Measurements from ENCODE around the gene CBLC.

The CBLC gene

GRCh38 chr19:44752816-44753625 is 24.7 kb upstream of the CBLC start:
- H3K4me1 Mint-ChIP-seq (ENCODE audit: low read depth): peaks cover 60% of the 10 kb centered on the region
- peaks cover 89% of the 10 kb centered on the region for H3K36me3 Mint-ChIP-seq (ENCODE audit: low read depth)
- H3K9me3 Mint-ChIP-seq: no peaks in the 10 kb centered on the region
- peak; percentile 93 for DNase-seq
- H3K4me3 Mint-ChIP-seq: peak overlapping the region; percentile 93
- no peaks in the 10 kb centered on the region for H3K27me3 Mint-ChIP-seq
- H3K27ac Mint-ChIP-seq: peak overlapping the region; percentile 98

- H3K27ac Mint-ChIP-seq: peak overlapping the region; percentile 98
- peaks cover 93% of the 10 kb centered on the region for H3K36me3 Mint-ChIP-seq (ENCODE audit: low read depth)
These were observed 24.1 kb upstream of the CBLC start for GRCh38 chr19:44753626-44753931.

DNA sequence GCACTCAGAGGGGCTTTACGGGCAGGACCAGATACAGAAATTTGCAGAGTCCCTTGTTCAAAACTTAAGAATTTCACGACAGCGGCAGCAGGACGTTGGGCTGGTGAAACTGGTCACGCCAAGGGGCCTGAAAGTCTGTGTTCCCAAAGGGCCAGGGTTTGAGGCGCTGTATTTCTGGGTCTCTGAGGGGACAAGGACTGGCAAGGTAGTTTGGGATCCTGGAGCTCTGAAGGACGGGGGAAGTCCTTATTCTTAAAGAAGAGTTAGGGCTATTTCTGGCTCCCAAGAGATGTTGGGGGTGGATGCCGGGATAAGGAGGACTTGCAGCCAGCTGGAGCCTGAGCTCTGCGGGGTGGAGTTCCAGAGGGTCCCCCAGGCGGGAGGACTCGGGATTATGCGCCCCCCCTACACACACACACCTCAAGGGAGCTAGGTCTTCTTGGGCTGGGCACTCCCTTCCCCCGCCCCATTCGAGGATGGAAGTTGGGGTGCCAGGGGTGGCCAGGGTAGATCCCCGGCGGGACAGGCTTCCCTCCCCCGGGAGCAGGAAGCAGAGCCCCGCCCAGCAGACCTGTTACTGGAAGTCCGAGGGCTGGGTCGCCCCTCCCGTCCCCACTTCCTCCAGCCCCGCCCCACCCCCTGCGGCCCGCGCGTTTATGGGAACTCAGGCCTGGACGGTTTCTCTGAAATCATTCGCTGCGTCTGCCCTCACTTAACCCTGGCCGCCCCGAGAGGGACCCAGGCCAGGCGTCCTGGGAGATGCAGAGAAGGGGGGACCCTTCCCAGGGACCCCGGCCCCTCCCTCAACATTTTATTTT is 23.5 kb upstream of the CBLC start:
- H3K27me3 Mint-ChIP-seq: no peaks in the 10 kb centered on the region
- peak; percentile 86 for DNase-seq
- H3K4me3 Mint-ChIP-seq: peak overlapping the region; percentile 93
- H3K27ac Mint-ChIP-seq: peak overlapping the region; percentile 98
- peaks cover 66% of the 10 kb centered on the region for H3K4me1 Mint-ChIP-seq (ENCODE audit: low read depth)
- no peaks in the 10 kb centered on the region for H3K9me3 Mint-ChIP-seq
- peaks cover 92% of the 10 kb centered on the region for H3K36me3 Mint-ChIP-seq (ENCODE audit: low read depth)

More at GRCh38 chr19:44753626-44753931, 24.1 kb upstream of the CBLC start:
- Mint-ChIP-seq H3K27me3 (no peaks in the 10 kb centered on the region), H3K9me3 (no peaks in the 10 kb centered on the region), H3K4me3 (peak overlapping the region; percentile 93), H3K4me1 (ENCODE audit: low read depth) (peaks cover 64% of the 10 kb centered on the region)
- no peak for DNase-seq

GRCh38 chr19:44754750-44755080 is 23.0 kb upstream of the CBLC start:
- Mint-ChIP-seq H3K9me3 (no peaks in the 10 kb centered on the region), H3K27ac (peak overlapping the region; percentile 98), H3K36me3 (ENCODE audit: low read depth) (peaks cover 89% of the 10 kb centered on the region)

DNA sequence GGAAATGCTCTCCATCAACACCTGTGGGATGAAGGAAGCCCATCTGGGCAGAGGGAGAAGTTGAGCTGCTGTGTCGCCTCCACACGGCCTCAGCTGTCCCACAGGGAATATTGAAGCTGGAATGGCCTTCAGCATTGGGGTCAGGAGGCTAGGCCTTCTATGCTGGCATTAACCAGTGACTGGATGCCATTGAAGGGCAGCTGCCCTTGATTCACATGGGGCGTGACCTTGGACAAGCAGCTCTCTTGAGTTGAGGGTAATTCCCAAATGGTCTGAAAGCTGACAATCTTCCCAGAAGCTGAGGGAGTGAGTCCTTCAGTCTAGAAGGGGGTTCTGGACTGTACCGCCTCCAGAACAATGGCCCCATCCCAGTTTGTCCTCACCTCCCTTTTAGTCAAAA is 22.5 kb upstream of the CBLC start:
- Mint-ChIP-seq H3K27me3 (no peaks in the 10 kb centered on the region), H3K4me3 (peak overlapping the region; percentile 93), H3K27ac (peak overlapping the region; percentile 98), H3K4me1 (ENCODE audit: low read depth) (peaks cover 63% of the 10 kb centered on the region), H3K9me3 (no peaks in the 10 kb centered on the region), H3K36me3 (ENCODE audit: low read depth) (peaks cover 89% of the 10 kb centered on the region)
- DNase-seq: no peak

More at GRCh38 chr19:44754750-44755080, 23.0 kb upstream of the CBLC start:
- H3K4me1 Mint-ChIP-seq (ENCODE audit: low read depth): peaks cover 63% of the 10 kb centered on the region
- H3K4me3 Mint-ChIP-seq: peak overlapping the region; percentile 93
- DNase-seq: no peak
- H3K27me3 Mint-ChIP-seq: no peaks in the 10 kb centered on the region

DNA sequence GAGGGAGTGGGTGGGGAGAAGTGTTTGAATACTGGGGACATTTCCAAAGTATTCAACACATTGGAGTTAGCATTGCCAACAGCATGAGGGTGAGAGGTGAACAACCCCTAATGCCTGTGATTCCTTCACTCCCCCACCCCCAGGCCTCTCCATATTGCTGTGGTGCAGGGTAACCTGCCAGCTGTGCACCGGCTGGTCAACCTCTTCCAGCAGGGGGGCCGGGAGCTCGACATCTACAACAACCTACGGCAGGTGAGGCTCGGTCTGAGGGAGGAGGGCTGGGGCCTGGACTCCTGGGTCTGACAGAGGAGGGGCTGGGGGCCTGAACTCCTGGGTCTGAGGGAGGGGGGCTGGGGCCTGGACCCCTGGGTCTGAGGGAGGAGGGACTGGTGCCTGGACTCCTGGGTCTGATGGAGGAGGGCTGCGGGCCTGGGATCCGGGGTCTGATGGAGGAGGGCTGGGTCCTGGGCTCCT is 21.6 kb upstream of the CBLC start:
- Mint-ChIP-seq H3K4me1 (ENCODE audit: low read depth) (peaks cover 64% of the 10 kb centered on the region), H3K27me3 (no peaks in the 10 kb centered on the region), H3K4me3 (peak overlapping the region; percentile 31), H3K36me3 (ENCODE audit: low read depth) (peaks cover 89% of the 10 kb centered on the region), H3K27ac (peak overlapping the region; percentile 98), H3K9me3 (no peaks in the 10 kb centered on the region)
- no peak for DNase-seq

GRCh38 chr19:44757057-44757734 is 20.5 kb upstream of the CBLC start:
- Mint-ChIP-seq H3K27ac (no peak overlapping the region), H3K9me3 (no peaks in the 10 kb centered on the region), H3K4me3 (no peak overlapping the region), H3K4me1 (ENCODE audit: low read depth) (peaks cover 57% of the 10 kb centered on the region), H3K27me3 (no peaks in the 10 kb centered on the region), H3K36me3 (ENCODE audit: low read depth) (peaks cover 83% of the 10 kb centered on the region)
- no peak for DNase-seq

DNA sequence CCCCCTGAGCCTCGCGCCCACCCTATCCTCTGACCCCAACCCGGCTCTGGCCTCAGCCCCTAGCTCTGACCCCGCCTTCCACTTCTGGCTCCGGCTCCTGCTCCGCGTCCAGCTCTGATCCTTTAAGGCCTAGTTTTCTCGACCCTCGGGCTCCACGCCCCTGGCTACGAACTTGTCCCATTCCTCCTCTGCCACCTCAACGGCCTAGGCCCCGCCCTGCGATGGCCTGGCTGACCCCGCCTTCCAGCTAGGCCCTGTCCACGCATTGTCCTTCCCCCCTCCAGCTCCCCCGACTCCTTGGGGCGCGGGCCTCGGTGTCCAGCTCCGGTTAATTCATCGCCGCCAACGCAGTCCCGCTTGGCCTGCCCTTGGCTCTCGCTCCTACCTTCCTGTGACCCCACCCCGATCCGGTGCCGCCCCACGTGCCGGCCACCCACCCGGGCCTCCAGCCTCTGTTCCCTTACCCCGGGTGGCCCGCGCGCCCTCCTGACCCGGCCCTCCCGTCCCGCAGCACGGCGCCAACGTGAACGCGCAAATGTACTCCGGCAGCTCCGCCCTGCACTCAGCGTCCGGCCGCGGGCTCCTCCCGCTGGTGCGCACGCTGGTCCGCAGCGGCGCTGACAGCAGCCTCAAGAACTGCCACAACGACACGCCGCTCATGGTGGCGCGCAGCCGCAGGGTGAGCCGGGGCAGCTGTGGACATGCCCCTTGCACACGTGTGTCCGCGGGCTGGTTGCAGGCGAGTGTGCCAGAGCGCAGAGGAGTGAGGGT is 19.8 kb upstream of the CBLC start:
- H3K27ac Mint-ChIP-seq: peak overlapping the region; percentile 59
- peaks cover 54% of the 10 kb centered on the region for H3K4me1 Mint-ChIP-seq (ENCODE audit: low read depth)
- H3K9me3 Mint-ChIP-seq: no peaks in the 10 kb centered on the region
- no peak for DNase-seq
- H3K36me3 Mint-ChIP-seq (ENCODE audit: low read depth): peaks cover 77% of the 10 kb centered on the region
- H3K4me3 Mint-ChIP-seq: no peak overlapping the region
- no peaks in the 10 kb centered on the region for H3K27me3 Mint-ChIP-seq

DNA sequence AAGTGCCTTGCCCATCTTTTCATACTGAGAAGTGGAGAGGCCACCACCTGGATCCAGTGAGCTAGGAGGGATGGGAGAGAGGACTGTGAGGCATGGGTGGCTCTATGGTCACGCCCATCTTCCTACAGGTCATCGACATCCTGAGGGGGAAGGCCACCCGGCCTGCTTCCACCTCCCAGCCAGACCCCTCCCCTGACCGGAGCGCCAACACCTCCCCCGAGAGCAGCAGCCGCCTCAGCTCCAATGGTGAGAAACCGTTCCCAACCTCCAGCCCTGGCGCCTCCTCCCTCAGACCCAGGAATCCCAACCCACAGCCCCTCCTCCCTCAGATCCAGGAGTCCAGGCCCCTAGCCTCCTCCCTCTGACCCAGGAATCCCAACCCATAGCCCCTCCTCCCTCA is 19.1 kb upstream of the CBLC start:
- DNase-seq: no peak
- no peaks in the 10 kb centered on the region for H3K27me3 Mint-ChIP-seq
- peak overlapping the region; percentile 59 for H3K27ac Mint-ChIP-seq
- H3K4me1 Mint-ChIP-seq (ENCODE audit: low read depth): peaks cover 53% of the 10 kb centered on the region
- H3K36me3 Mint-ChIP-seq (ENCODE audit: low read depth): peaks cover 72% of the 10 kb centered on the region
- no peaks in the 10 kb centered on the region for H3K9me3 Mint-ChIP-seq
- H3K4me3 Mint-ChIP-seq: no peak overlapping the region

DNA sequence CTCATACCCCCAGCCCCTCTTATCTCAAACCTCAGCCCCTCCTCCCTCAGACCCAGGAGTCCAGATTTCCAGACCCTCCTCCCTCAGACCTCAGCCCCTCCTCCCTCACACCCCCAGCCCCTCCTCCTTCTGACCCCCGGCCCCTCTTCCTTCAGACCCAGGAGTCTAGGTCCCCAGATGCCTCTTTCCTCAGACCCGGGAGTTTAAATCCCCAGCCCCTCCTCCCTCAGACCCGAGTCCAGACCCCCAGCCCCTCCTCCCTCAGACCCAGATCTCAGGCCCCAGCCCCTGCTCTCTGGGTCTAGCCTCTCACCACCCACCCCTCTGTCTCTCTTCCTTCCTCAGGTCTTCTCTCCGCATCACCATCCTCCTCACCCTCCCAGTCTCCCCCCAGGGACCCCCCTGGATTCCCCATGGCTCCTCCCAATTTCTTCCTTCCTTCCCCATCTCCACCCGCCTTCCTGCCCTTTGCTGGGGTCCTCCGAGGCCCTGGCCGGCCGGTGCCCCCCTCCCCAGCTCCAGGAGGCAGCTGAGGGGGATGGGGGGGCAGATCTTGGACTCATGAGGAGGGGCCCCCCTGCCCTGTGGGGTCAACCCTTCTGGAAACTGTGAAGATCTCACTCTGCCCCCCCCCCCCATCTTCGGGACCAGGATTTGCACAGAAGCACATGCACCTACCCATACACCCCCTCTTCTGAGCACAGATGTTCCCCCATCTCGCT is 18.4 kb upstream of the CBLC start:
- peaks cover 67% of the 10 kb centered on the region for H3K36me3 Mint-ChIP-seq (ENCODE audit: low read depth)
- no peak overlapping the region for H3K4me3 Mint-ChIP-seq
- DNase-seq: no peak
- no peaks in the 10 kb centered on the region for H3K27me3 Mint-ChIP-seq
- no peaks in the 10 kb centered on the region for H3K9me3 Mint-ChIP-seq
- H3K4me1 Mint-ChIP-seq (ENCODE audit: low read depth): peaks cover 58% of the 10 kb centered on the region
- peak overlapping the region; percentile 84 for H3K27ac Mint-ChIP-seq

- Mint-ChIP-seq H3K4me1 (ENCODE audit: low read depth) (peaks cover 50% of the 10 kb centered on the region), H3K36me3 (ENCODE audit: low read depth) (peaks cover 40% of the 10 kb centered on the region), H3K9me3 (no peaks in the 10 kb centered on the region), H3K27ac (peak overlapping the region; percentile 61), H3K4me3 (no peak overlapping the region), H3K27me3 (no peaks in the 10 kb centered on the region)
- no peak for DNase-seq
These were observed 15.7 kb upstream of the CBLC start for GRCh38 chr19:44762038-44762437.

DNA sequence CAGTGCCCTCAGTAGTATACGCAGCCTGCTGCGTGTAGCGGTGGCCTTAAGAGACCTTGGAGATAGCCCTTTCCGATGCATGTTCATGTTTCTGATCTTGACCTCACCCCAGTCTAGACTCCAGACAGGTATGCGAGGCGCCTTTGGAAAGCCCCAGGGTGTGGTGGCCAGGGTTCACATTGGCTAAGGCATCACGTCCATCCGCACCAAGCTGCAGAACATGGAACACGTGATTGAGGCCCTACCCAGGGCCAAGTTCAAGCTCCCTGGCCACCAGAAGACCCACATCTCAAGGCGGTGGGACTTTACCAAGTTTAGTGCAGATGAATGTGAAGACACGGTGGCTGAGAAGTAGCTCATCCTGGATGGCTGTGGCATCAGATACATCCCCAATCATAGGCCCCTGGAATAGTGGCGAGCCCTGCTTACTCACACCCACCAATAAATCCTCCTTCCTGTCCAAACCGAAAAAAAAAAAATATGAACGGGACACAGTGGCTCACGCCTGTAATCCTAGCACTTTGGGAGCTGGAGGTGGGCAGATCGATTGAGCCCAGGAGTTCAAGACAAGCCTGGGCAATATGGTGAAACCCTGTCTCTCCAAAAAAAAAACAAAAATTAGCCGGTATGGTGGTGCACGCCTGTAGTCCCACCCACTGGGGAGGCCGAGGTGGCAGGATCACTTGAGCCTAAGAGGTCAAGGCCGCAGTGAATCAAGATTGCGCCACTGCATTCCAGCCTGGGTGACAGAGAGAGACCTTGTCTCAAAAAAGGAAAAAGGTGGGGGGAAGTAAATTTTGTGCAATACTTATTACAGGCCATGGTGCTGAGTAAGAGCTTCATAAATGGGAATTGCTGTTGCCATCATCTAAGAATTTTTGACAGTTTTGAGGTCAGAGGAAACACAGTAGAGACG is 12.4 kb upstream of the CBLC start:
- Mint-ChIP-seq H3K27me3 (no peaks in the 10 kb centered on the region), H3K4me3 (no peak overlapping the region), H3K9me3 (no peaks in the 10 kb centered on the region), H3K27ac (no peak overlapping the region), H3K36me3 (ENCODE audit: low read depth) (peaks cover 14% of the 10 kb centered on the region), H3K4me1 (ENCODE audit: low read depth) (peaks cover 58% of the 10 kb centered on the region)
- DNase-seq: no peak

DNA sequence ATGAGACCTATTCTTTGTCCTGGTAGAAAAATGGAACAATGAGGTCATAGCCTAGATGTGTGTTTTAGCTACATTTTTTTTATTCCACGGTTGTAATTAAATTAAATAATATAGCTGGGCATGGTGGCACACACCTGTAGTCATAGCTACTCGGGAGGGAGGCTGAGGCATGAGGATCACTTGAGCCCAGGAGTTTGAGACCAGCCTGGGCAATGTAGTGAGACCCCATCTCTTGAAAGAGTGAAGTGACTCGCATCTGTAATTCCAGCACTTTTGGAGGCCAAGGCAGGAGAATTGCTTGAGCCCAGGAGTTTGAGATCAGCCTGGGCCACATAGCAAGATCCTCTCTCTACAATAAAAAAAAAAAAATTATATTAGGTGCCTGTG is 11.7 kb upstream of the CBLC start:
- Mint-ChIP-seq H3K27me3 (no peaks in the 10 kb centered on the region), H3K36me3 (ENCODE audit: low read depth) (peaks cover 7% of the 10 kb centered on the region), H3K27ac (no peak overlapping the region), H3K4me3 (no peak overlapping the region), H3K4me1 (ENCODE audit: low read depth) (peaks cover 58% of the 10 kb centered on the region), H3K9me3 (no peaks in the 10 kb centered on the region)
- DNase-seq: no peak
